ENCODE measurements around the gene SAPCD1.

DNA sequence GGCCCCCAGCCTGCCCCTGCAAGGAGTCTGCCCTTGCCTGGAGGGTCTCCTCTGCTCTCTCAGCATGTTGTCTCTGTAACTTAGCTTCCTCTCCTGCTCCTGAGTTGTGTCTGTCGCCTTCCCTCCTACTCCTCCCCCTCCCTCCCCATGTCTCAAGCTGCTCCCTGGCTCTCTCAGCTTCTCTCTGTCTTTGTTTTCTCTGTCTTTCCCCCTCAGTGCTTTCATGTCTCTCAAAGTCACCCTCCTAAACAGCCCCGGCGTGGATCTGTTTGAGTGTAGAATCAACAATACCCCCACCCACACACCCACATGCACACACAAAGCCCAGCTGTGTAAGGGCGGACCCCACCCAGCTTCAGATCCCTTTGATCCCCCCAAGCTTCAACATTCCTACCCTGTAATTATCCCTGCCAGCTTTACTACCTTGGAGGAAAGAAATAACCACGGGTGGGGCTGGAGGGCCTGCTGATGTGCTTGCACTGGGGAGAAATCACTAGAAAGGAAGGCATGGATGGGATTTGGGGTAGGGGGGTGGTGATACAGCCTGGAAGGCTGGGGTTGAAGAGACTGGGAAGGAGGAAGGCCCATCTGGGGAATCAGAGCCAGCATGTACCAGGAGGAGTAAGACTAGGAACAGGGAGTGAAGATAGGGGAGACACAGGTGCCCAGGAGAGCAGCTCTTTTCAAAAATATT, 48.3 kb upstream of the SAPCD1 start:
- TF ChIP-seq CTCF (IDR thresholded peaks at IDR 0.05; ENCODE audit: insufficient read depth, low read depth, low read length) (no peak), EZH2 (IDR thresholded peaks at IDR 0.05; ENCODE audit: insufficient read depth, low read length) (no peak)

Measured in astrocyte (in vitro differentiated cells and primary cell).